Effector CD4-positive, alpha-beta T cell (primary cell): Measurements from ENCODE around the gene CNTRL.
"Not testable (repeated sequence)": the region's sequence is repeated elsewhere in the genome, so short reads cannot be mapped to it uniquely, and the experiment has no call there.

Source experiments
- DNase-seq: peaks from one replicate; pipeline ENCODE4 v3.0.0-alpha.2; 2020

CNTRL gene

DNA sequence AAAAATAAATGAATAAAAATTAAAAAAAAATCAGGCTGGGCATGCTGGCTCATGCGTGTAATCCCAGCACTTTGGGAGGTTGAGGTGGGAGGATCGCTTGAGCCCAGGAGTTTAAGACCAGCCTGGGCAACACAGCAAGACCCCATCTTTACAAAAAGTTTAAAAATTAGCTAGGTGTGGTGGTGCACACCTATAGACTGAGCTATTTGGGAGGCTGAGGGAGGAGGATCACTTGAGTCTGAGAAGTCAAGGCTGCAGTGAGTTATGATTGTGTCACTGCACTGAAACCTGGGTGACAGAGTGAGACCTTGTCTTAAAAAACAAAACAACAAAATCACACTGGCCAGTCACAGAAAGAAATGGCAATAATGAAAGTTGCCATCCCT is 3.4 kb upstream of the CNTRL start:
- no peak for DNase-seq

- peak; percentile 12 for DNase-seq
Measured at GRCh38 chr9:121071756-121072421, 2.9 kb upstream of the CNTRL start.

GRCh38 chr9:121073038-121073437 is 1.7 kb upstream of the CNTRL start:
- no peak for DNase-seq

- DNase-seq, result no peak
Measured at GRCh38 chr9:121075251-121076036, 689 bp downstream of the CNTRL start.

- DNase-seq, result no peak
Measured at GRCh38 chr9:121082075-121082474, 7.3 kb downstream of the CNTRL start.

DNA sequence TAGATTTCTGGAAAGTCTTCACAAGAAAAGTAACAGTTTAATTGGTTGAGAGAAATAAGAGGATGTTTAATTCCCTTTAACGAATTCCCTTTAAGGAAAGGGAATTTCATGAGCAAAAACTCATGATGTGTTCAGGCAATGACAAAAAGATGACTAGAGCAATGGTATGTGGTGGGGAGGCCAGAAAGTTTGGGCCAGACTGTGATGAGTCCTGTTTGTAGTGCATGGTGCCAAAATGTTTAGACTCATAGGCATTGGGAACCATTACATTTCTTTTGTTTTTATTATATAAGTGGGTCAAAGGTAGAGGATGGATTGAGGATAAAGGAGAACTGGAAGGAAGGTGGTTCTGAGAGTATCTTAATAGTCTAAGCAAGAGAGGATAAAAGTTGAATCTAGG is 10.9 kb downstream of the CNTRL start:
- DNase-seq, result no peak

DNA sequence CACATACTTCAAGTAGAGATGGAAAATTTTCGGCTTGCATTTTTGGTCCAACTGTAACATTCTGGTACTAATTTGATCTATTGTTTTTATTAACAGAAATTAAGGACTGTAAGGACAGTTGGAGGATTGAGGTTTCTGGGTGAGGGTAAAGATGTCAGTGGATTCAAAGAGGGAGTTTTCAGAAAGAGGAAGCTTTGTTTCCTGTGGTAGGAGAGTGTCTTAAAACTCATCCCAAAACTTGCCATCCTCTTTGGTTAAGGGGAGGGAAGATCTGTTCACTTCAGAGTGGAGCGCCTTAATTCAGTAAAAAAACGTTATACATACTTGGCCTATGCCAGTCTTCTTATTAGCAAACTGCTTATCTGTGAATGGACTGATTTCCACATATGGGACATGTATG is 13.8 kb downstream of the CNTRL start:
- DNase-seq, result no peak

- not testable (repeated sequence) for DNase-seq
Measured at GRCh38 chr9:121090743-121091142, 16.0 kb downstream of the CNTRL start.

DNA sequence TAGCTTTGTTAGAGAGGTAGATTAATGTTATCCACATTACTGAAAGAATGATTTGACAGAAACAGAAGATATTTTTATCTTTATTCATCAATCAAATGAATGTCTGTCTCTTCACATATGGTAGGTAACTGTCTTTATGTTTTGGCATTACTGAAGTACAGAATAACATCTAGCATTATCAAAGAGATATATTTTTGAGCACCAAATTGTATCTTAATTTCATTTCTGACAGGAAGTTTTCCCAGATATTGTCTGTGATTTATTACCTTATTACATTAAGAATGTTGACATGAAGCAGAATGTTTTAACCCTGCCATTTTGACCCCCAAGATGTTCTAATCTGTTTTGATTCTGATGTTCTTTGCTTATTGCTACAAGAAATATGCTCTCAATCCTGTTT is 20.3 kb downstream of the CNTRL start:
- no peak for DNase-seq

GRCh38 chr9:121098567-121099198 is 23.9 kb downstream of the CNTRL start:
- DNase-seq, result no peak

DNA sequence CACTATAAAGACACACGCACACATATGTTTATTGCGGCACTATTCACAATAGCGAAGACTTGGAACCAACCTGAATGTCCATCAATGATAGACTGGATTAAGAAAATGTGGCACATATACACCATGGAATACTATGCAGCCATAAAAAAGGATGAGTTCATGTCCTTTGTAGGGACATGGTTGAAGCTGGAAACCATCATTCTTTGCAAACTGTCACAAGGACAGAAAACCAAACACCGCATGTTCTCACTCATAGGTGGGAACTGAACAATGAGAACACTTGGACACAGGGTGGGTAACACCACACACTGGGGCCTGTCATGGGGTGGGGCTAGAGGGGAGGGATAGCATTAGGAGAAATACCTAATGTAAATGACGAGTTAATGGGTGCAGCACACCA is 29.3 kb downstream of the CNTRL start:
- not testable (repeated sequence) for DNase-seq

DNA sequence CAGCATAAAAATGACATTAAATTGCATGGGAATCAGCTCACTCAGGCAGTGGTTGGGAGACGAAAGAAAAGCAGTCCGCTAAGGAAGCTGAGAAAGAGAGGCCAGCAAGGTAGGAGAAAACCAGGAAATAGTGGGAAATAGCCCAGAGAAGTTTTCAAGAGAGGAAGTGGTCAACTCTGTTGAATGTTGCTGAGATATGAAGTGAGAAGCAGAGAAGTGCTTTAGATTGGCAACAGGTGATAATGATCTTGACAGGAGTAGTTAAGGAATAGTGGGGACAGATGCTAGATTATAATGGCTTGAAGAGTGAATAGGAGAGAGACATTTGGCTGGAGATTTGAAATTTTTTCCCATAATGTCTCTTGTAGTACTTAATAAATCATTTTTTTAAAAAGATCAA is 30.8 kb downstream of the CNTRL start:
- no peak for DNase-seq

- DNase-seq, result no peak
Measured at GRCh38 chr9:121107029-121107428, 32.3 kb downstream of the CNTRL start.

DNA sequence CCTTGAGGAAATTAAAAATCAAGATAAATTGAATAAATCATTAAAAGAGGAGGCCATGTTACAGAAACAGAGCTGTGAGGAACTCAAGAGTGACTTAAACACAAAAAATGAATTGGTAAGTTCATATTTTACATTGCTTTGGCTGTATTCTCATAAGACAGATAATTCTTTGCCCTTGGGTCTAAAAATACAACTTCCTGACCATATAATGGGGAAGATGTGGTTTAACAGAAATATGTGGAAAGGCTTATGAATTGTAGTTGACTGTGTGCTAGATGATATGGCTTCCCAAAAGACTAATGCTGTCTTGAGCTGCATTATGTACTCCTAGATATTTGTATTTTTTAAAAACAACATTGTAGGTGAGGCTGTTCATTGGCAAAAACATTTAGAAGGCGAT is 33.1 kb downstream of the CNTRL start:
- DNase-seq, result no peak

GRCh38 chr9:121115466-121115865 is 40.7 kb downstream of the CNTRL start:
- no peak for DNase-seq

GRCh38 chr9:121118266-121118665 is 43.5 kb downstream of the CNTRL start:
- DNase-seq, result no peak

DNA sequence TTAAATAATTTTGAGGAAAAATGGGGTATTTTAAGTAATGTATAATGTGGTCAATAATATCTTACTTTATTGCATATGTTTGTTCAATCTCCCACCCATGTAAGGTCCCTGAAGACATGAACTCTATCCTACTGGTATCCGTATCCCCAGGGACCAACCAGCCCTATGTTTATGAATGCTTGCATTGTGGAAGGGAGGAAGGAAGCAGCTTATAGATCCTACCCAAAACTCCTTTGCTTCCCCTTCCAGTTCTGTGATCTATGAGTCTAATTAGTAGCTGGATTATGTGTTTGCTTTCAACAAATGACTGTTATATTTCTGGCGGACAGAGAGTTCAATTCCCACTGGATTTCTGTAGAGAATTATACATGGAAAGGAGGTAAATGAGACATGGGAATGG is 45.6 kb downstream of the CNTRL start:
- no peak for DNase-seq

DNA sequence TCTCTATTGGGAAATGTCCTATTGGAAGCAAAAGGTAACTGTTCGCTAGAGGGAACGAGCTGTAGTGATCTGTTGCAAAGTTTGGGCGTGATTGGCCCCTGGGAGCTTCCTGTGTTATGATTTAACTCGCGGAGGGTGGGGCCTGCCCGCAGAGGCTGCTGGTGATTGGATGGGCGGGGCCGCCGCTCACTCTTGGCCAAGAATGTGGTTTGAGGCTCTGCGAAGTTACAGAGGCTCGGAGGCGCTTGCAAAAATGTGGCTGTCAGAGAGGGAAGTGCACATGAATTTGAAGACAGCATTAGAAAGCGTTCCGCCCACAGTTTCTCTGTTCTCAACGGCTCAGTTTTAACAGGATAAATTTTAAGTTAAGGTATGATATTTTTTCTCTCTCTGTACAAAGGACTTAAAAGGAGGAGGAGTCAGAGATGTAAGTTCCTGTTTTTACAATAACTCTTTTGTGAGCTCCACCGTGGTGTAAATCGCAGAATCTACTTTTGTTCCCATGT is 46.9 kb downstream of the CNTRL start:
- DNase-seq, result peak; percentile 95

GRCh38 chr9:121122246-121123032 is 47.7 kb downstream of the CNTRL start:
- no peak for DNase-seq

DNA sequence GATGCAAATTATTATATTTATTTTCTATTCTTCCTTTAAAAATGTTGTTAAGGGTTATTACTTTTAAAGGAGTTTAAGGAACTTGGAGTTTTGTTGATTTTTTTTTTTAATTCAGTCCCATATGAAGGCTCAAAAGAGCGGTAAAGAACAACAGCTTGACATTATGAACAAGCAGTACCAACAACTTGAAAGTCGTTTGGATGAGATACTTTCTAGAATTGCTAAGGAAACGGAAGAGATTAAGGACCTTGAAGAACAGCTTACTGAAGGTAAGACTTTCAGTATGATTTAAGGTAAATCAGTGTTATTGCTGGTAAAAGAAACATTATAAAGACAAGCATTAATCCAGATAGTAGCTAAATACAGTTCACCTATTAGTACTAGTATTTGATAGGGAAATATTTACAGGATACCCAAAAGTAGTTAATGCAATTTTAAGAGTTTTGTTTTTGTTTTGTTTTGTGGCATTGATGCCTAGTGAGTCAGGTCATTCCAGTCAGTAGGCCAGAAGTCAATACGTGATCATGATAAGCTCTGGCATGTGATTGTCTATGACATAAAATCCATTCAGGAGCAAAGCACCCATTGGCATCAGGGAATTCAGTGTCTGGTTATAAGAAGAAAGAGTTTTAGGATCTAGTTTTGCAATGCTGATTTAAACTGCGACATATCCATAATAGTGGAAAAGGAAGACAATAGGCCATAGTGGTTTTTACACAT is 49.2 kb downstream of the CNTRL start:
- no peak for DNase-seq

DNA sequence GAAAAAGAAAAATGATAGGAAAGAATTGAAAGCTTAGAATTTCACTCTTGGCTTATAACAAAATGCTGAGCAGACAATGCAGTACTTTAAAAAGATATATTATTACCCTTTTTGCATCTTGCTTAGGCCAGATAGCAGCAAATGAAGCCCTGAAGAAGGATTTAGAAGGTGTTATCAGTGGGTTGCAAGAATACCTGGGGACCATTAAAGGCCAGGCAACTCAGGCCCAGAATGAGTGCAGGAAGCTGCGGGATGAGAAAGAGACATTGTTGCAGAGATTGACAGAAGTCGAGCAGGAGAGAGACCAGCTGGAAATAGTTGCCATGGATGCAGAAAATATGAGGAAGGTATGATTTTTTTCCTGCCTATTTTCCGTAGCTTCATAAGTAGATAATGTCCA is 50.8 kb downstream of the CNTRL start:
- no peak for DNase-seq

DNA sequence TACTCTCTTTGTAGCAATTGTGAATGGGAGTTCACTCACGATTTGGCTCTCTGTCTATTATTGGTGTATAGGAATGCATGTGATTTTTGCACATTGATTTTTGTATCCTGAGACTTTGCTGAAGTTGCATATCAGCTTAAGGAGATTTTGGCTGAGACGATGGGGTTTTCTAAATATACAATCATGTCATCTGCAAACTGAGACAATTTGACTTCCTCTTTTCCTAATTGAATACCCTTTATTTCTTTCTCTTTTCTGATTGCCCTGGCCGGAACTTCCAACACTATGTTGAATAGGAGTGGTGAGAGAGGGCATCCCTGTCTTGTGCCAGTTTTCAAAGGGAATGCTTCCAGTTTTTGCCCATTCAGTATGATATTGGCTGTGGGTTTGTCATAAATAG is 54.6 kb downstream of the CNTRL start:
- DNase-seq, result not testable (repeated sequence)
